HCT116 (cell line): ENCODE results near the gene TAC4. TPM values are rescaled to one million over a fixed set of nuclear protein-coding genes. Genes with fewer than 3 reads are reported as not detected.

ENCODE experiments used
- ATAC-seq: fragments of 200-7000 bp; cut with Tn5 transposase; 2 replicates; pipeline ENCODE4 v1.9.1; 2020; ENCODE audit warnings: mild to moderate bottlenecking, moderate library complexity
- BruUV-seq: library from RNA; stranded (reverse); fragments of 400-500 nt; replicated peaks from 2 replicates; lab custom pipeline; 2021; lab: Mats Ljungman, UMichigan
- CTCF ChIA-PET: fragments of 300-600 bp; sonication (Branson Sonifier 250); formaldehyde crosslinking; loops from one replicate; lab custom pipeline; 2021; ENCODE audit warnings: antibody characterized with exemption; lab: Charles Lee
- POLR2A ChIA-PET: fragments of 300-600, 350-600 bp; sonication (Branson Sonifier 250); formaldehyde crosslinking; loops from one replicate; lab custom pipeline; 2021; ENCODE audit warnings: antibody characterized with exemption; lab: Charles Lee
- RAD21 ChIA-PET, 2 experiments: fragments of 300-600 bp; sonication (Branson Sonifier 250); formaldehyde crosslinking; loops; one replicate each; lab custom pipeline; 2023; ENCODE audit warnings: low total read pairs in 2 of 2; ENCODE audit not compliant: uncharacterized antibody in 2 of 2, unreplicated experiment in 2 of 2, low non-redundant PET in 1 of 2; lab: Charles Lee
- DNase-seq: peaks from one replicate; pipeline ENCODE4 v3.0.0-alpha.2; 2010; ENCODE audit warnings: low read depth, low spot score
- H2AFZ ChIP-seq: fragments of 200-600 bp; shearing (Covaris generic), sonication (generic); 2 replicates; pipeline ENCODE4 v1.6.1; 2017; ENCODE audit warnings: low read depth, mixed run types, mixed read lengths, antibody characterized with exemption, low read length; ENCODE audit not compliant: poor library complexity, severe bottlenecking
- H3K27ac ChIP-seq: 2 replicates; pipeline ENCODE4 v1.5.1; 2012; ENCODE audit warnings: low read depth, low read length
- H3K27me3 ChIP-seq: fragments of 200-600 bp; sonication (generic); 2 replicates; pipeline ENCODE4 v1.6.1; 2016; ENCODE audit warnings: mixed run types, low read length, mixed read lengths; ENCODE audit not compliant: insufficient read depth
- H3K36me3 ChIP-seq, 2 experiments: fragments of 200-500 bp in 1 of 2; fragments of 200-600 bp in 1 of 2; sonication (Bioruptor generic) in 1 of 2; sonication (generic) in 1 of 2; 2 replicates each; pipeline versions ENCODE4 v1.5.1 to v1.6.1; 2014 to 2016; ENCODE audit warnings: low read length in 2 of 2, inconsistent platforms in 1 of 2, mixed read lengths in 1 of 2, mixed run types in 1 of 2; ENCODE audit not compliant: insufficient read depth in 2 of 2, control insufficient read depth in 1 of 2
- H3K4me1 ChIP-seq, 2 experiments: fragments of 200-600 bp in 1 of 2; sonication (generic) in 1 of 2; 2 replicates each; pipeline versions ENCODE4 v1.5.1 to v1.6.1; 2012 to 2017; ENCODE audit warnings: low read length in 2 of 2, inconsistent platforms in 1 of 2, mild to moderate bottlenecking in 1 of 2, mixed read lengths in 1 of 2, mixed run types in 1 of 2, moderate library complexity in 1 of 2; ENCODE audit not compliant: insufficient read depth in 2 of 2, control insufficient read depth in 1 of 2
- H3K4me2 ChIP-seq: fragments of 200-600 bp; sonication (generic); 2 replicates; pipeline ENCODE4 v1.6.1; 2017; ENCODE audit warnings: mixed run types, low read length, mixed read lengths
- H3K4me3 ChIP-seq, 2 experiments: fragments of 200-600 bp in 1 of 2; sonication (generic) in 1 of 2; replicated peaks in 1 of 2; 2 replicates each; pipeline ENCODE4 v1.5.1; 2011 to 2016; ENCODE audit warnings: low read length in 2 of 2, control low read depth in 1 of 2, low read depth in 1 of 2, mild to moderate bottlenecking in 1 of 2, mixed read lengths in 1 of 2, mixed run types in 1 of 2
- H3K79me2 ChIP-seq: fragments of 200-600 bp; sonication (generic); 2 replicates; pipeline ENCODE4 v1.6.1; 2017; ENCODE audit warnings: mild to moderate bottlenecking, mixed run types, low read length, moderate library complexity, mixed read lengths; ENCODE audit not compliant: insufficient read depth
- H3K9ac ChIP-seq: fragments of 200-600 bp; sonication (generic); 2 replicates; pipeline ENCODE4 v1.6.1; 2016; ENCODE audit warnings: low read length, mixed read lengths
- H3K9me2 ChIP-seq: fragments of 200-600 bp; sonication (generic), shearing (Covaris generic); 2 replicates; pipeline ENCODE4 v1.6.1; 2017; ENCODE audit warnings: mixed run types, mild to moderate bottlenecking, moderate library complexity; ENCODE audit not compliant: insufficient read depth
- H3K9me3 ChIP-seq, 2 experiments: fragments of 200-500 bp in 1 of 2; fragments of 200-600 bp in 1 of 2; sonication (Bioruptor generic) in 1 of 2; sonication (generic) in 1 of 2; 2 replicates each; pipeline ENCODE4 v1.6.1; 2014 to 2017; ENCODE audit warnings: low read length in 2 of 2, mixed read lengths in 2 of 2, inconsistent platforms in 1 of 2, low read depth in 1 of 2, mild to moderate bottlenecking in 1 of 2, mixed run types in 1 of 2, moderate library complexity in 1 of 2; ENCODE audit not compliant: control insufficient read depth in 1 of 2, insufficient read depth in 1 of 2
- H4K20me1 ChIP-seq: fragments of 200-600 bp; sonication (generic), shearing (Covaris generic); 2 replicates; pipeline ENCODE4 v1.6.1; 2017; ENCODE audit warnings: mixed run types, mild to moderate bottlenecking, moderate library complexity; ENCODE audit not compliant: insufficient read depth
- EZH2 ChIP-seq: fragments of 200-600 bp; sonication (generic); IDR thresholded peaks from 2 replicates; pipeline ENCODE4 v1.6.1; 2017; ENCODE audit warnings: antibody characterized with exemption, mixed run types
- RAD21 ChIP-seq: IDR thresholded peaks from 2 replicates; pipeline ENCODE4 v1.6.1; 2012; ENCODE audit warnings: low read depth, mild to moderate bottlenecking
- TCF7L2 ChIP-seq: IDR thresholded peaks from 2 replicates; pipeline ENCODE4 v1.7.0; 2011; ENCODE audit warnings: borderline replicate concordance, inconsistent platforms; ENCODE audit not compliant: insufficient read depth, insufficient read length; ENCODE audit errors: extremely low read depth
- intact Hi-C: fragments of 100-400 bp; cut with micrococcal nuclease; formaldehyde crosslinking; loops from 2 replicates; pipeline ENCODE4 v1.10.0; 2022
- total RNA-seq: library from RNA; stranded (reverse); gene quantifications from one replicate; pipeline ENCODE4 v1.2.1, GENCODE V29; 2021; ENCODE audit not compliant: unreplicated experiment
- TF ChIP-seq, protein P1 (sequence below), 3 experiments: fragments of 200-600 bp in 1 of 3; sonication (generic) in 1 of 3; IDR thresholded peaks in 2 of 3; conservative IDR thresholded peaks in 1 of 3; 2 replicates each; pipeline ENCODE4 v1.5.1; 2012 to 2017; ENCODE audit warnings: low read depth in 2 of 3, low read length in 2 of 3, antibody characterized with exemption in 1 of 3, borderline replicate concordance in 1 of 3, control low read depth in 1 of 3, mild to moderate bottlenecking in 1 of 3, mixed read lengths in 1 of 3, mixed run types in 1 of 3, moderate library complexity in 1 of 3; ENCODE audit not compliant: insufficient read depth in 1 of 3
- TF ChIP-seq, protein P2 (sequence below): IDR thresholded peaks from 2 replicates; pipeline ENCODE4 v1.6.1; 2012

TAC4 gene
- total RNA-seq, 1 experiment from 2014 or later, result not detected

DNA sequence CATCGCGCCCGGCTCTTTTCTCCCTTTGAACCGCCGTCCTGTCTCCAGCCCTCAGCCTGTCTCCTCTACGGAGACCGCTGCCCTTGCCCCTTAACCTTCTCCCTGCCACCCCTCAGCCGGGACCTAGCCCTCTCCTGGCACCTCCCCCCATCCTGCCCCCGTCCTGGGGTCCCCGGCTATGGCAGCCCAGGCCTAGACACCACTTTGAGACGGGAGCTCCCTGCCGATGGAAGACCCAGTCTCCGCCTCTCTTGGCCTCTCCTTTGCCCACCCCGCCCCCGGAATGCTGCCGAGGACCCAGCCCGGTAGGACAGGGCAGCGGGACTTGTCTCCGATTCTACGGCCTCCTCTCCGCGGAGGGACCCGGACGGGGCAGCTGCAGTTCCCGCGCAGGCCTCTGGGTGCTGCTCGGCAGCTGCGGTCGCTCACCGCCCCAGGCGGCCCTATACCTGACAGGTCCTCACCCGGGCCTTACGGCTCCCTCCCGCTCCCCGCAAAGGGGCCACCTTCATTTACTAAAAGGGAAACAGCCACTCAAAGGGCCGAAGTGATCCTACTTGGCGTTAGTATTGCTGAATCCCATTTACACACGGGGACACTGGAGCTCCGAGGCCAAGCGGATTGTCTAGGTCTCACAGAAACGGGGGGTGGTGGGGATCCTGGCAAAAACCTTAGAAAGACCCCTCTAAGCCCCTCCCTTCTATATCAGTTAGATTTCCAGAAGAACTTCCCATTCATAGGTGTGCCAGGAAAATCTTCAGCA, 32.6 kb upstream of the TAC4 start:
- TF ChIP-seq TCF7L2 (peak; percentile 29), RAD21 (peak; percentile 99), EZH2 (no peak)
- TF ChIP-seq, protein P1, sequence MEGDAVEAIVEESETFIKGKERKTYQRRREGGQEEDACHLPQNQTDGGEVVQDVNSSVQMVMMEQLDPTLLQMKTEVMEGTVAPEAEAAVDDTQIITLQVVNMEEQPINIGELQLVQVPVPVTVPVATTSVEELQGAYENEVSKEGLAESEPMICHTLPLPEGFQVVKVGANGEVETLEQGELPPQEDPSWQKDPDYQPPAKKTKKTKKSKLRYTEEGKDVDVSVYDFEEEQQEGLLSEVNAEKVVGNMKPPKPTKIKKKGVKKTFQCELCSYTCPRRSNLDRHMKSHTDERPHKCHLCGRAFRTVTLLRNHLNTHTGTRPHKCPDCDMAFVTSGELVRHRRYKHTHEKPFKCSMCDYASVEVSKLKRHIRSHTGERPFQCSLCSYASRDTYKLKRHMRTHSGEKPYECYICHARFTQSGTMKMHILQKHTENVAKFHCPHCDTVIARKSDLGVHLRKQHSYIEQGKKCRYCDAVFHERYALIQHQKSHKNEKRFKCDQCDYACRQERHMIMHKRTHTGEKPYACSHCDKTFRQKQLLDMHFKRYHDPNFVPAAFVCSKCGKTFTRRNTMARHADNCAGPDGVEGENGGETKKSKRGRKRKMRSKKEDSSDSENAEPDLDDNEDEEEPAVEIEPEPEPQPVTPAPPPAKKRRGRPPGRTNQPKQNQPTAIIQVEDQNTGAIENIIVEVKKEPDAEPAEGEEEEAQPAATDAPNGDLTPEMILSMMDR (IDR thresholded peaks at IDR 0.05 in 2 of 3, conservative IDR thresholded peaks at IDR 0.05 in 1 of 3; ENCODE audit: borderline replicate concordance in 1 of 3, insufficient read depth in 1 of 3, low read depth in 2 of 3, low read length in 2 of 3), result peak; percentile 92 to 99 (median 99)
- TF ChIP-seq, protein P2, sequence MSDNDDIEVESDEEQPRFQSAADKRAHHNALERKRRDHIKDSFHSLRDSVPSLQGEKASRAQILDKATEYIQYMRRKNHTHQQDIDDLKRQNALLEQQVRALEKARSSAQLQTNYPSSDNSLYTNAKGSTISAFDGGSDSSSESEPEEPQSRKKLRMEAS, result no peak
- Histone ChIP-seq H3K9me2 (no peaks in the 10 kb centered on the region), H3K36me3 (no peaks in the 10 kb centered on the region), H3K4me3 (peak overlapping the region; percentile 39 to 52), H3K4me1 (peaks cover 5 to 13% of the 10 kb centered on the region in 2 experiments; a peak in 3 of 4 replicates), H3K9ac (peak overlapping the region; percentile 36; the same call in 1 of the 2 replicates), H3K9me3 (no peaks in the 10 kb centered on the region), H3K4me2 (peak overlapping the region; percentile 87), H2AFZ (peak overlapping the region; percentile 39), H3K79me2 (no peaks in the 10 kb centered on the region), H3K27ac (no peak overlapping the region; the same call in 1 of the 2 replicates), H3K27me3 (no peaks in the 10 kb centered on the region), H4K20me1 (no peaks in the 10 kb centered on the region)
- POLR2A ChIA-PET, result no interaction called here
- CTCF ChIA-PET, result interaction anchor here (0.6 to 9.7 kb wide), 6 partner anchors 13 to 121 kb away, joined by 3 to 123 read pairs (median 3); partner anchors contain the start of gene DLX3
- DNase-seq (peak; percentile 70), ATAC-seq (peak; percentile 98)
- BruUV-seq, result no TSS peak
- RAD21 ChIA-PET, result interaction anchor here (0.9 to 1.2 kb wide), 4 partner anchors 73 to 118 kb away, joined by 3 to 11 read pairs (median 6); no protein-coding TSS in a partner anchor
- intact Hi-C loops, result loop anchor here (1.0 kb wide), 1 partner anchor 118 kb away; no protein-coding TSS in a partner anchor
